Small intestine (tissue), 16 donors: ENCODE results near the gene CYP4F8. TPM values are rescaled to one million over a fixed set of nuclear protein-coding genes. Genes with fewer than 3 reads are reported as not detected.

Experiments used
- DNase-seq, 2 donors: peaks; one replicate each; pipeline versions ENCODE4 v3.0.0 to v3.0.0-alpha.2; 2013
- FAIRE-seq: peaks from 2 replicates; lab custom pipeline; 2012; peaks lifted over from hg19 to GRCh38; lab: Jason Lieb, UNC
- H3K27ac ChIP-seq, 3 donors: one replicate each; pipeline ENCODE4 v1.5.1; 2013; ENCODE audit warnings: low read length in 2 of 3, mild to moderate bottlenecking in 2 of 3, control low read depth in 1 of 3, inconsistent platforms in 1 of 3, low read depth in 1 of 3, moderate library complexity in 1 of 3
- H3K27me3 ChIP-seq, 3 donors: one replicate each; pipeline ENCODE4 v1.6.1; 2013; ENCODE audit warnings: low read length in 3 of 3, inconsistent platforms in 1 of 3; ENCODE audit not compliant: control insufficient read depth in 3 of 3, insufficient read depth in 3 of 3
- H3K36me3 ChIP-seq, 3 donors: one replicate each; pipeline ENCODE4 v1.6.1; 2013; ENCODE audit warnings: low read length in 3 of 3, inconsistent platforms in 1 of 3, low read depth in 1 of 3, mild to moderate bottlenecking in 1 of 3, moderate library complexity in 1 of 3; ENCODE audit not compliant: control insufficient read depth in 3 of 3, insufficient read depth in 2 of 3
- H3K4me1 ChIP-seq, 3 donors: one replicate each; pipeline ENCODE4 v1.6.1; 2013; ENCODE audit warnings: low read length in 2 of 3, inconsistent platforms in 1 of 3, low read depth in 1 of 3, mild to moderate bottlenecking in 1 of 3, moderate library complexity in 1 of 3; ENCODE audit not compliant: control insufficient read depth in 3 of 3, insufficient read depth in 2 of 3
- H3K4me3 ChIP-seq, 3 donors: one replicate each; pipeline ENCODE4 v1.5.1; 2013; ENCODE audit warnings: low read length in 3 of 3, control low read depth in 1 of 3, inconsistent platforms in 1 of 3, low read depth in 1 of 3, mild to moderate bottlenecking in 1 of 3, moderate library complexity in 1 of 3
- H3K9me3 ChIP-seq, 2 donors: one replicate each; pipeline ENCODE4 v1.6.1; 2013; ENCODE audit warnings: low read depth in 1 of 2, low read length in 1 of 2; ENCODE audit not compliant: control insufficient read depth in 2 of 2, insufficient read depth in 1 of 2
- WGBS, 3 donors: extraction: QIAGEN DNeasy Blood & Tissue Kit; methylation state at CpG; one replicate each; pipeline ENCODE4 v1.1.7; 2013; 5-methylcytosine and 5-hydroxymethylcytosine counted together
- long read RNA-seq, 10 donors: transcript quantifications; one replicate each; lab custom pipeline, GENCODE V29; 2026
- polyA plus RNA-seq, 4 donors: library from polyadenylated mRNA; stranded (reverse) in 3 of 4; unstranded in 1 of 4; fragments of 200-250 nt in 3 of 4; fragments of 120-200 nt in 1 of 4; gene quantifications; one replicate each; pipeline versions ENCODE4 v1.2.1 to v1.2.3, GENCODE V29; 2013
- donor health status: healthy with polysubstance abuse.
- donor health status: control.
- donor health status: control.
- donor health status: Bipolar disorder and iron deficiency.
- donor health status: healthy.

The CYP4F8 gene, protein sequence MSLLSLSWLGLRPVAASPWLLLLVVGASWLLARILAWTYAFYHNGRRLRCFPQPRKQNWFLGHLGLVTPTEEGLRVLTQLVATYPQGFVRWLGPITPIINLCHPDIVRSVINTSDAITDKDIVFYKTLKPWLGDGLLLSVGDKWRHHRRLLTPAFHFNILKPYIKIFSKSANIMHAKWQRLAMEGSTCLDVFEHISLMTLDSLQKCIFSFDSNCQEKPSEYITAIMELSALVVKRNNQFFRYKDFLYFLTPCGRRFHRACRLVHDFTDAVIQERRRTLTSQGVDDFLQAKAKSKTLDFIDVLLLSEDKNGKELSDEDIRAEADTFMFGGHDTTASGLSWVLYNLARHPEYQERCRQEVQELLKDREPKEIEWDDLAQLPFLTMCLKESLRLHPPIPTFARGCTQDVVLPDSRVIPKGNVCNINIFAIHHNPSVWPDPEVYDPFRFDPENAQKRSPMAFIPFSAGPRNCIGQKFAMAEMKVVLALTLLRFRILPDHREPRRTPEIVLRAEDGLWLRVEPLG
- polyA plus RNA-seq, result not detected
- long read RNA-seq, donor 1, result 0 reads
- long read RNA-seq, donor 2, result 0 reads
- long read RNA-seq, donor 3, result 0 reads
- long read RNA-seq, donor 4, result 0 reads
- long read RNA-seq, donor 5, result 0 reads
- long read RNA-seq, donor 6, result 0 reads
- long read RNA-seq, donor 7, result 0 reads
- long read RNA-seq, donor 8, result 0 reads
- long read RNA-seq, donor 9, result 0 reads
- long read RNA-seq, donor 10, result 0 reads

DNA sequence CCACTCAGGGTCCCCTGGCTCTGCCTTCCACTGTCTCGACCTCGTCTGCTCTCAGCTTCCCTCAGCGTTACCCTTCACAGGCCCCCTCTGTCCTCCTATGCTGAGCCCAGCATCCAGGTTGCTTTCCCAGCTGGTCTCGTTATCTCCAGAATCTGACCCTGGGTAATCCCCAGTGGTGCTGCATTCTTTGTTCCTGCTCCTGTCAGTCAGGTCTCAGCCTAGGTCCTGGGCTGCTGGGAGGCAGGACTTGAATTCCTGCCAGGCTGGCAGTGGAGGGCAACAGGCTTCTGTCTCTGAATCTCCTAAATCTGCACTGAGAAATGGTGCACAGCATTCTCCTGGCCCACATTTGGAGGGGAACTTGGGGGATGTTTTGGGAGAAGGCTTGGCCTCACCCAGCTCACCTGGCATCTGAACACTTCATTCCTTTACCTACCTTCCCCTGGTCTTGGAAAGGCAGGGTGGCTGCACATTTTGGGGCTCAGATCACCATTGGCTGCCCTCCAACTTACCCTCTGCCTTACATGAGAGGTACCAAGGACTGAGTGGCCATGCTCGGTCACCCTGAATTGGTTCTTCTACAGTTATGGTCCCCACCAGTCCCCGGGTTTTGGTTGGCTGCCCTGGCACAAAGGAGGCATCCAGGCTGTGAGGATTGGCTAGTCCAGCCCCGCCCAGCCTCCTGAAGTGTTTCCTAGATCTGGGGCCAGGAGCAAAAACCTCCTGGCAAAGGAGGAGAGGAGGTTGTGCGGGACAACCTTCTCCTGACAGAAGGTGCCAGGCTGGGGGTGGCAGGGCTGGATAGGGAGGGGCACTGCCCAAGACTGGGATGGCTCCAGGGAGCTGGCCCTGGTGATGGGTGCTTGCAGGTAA, at the start of gene CYP4F8:
TSS of gene CYP4F8 (plus strand) at position 712 of the 873 bp plus-strand sequence. CDS start 399 bp downstream, outside the sequence.
- FAIRE-seq, result no peak
- Histone ChIP-seq H3K27me3 (no peaks in the 10 kb centered on the region), H3K27ac (no peak within 1 kb of the TSS), H3K9me3 (no peaks in the 10 kb centered on the region), H3K4me3 (no peak within 1 kb of the TSS), H3K4me1 (no peaks in the 10 kb centered on the region), H3K36me3 (no peaks in the 10 kb centered on the region)
- no peak for DNase-seq
- 33 to 47% (median 33%) methylated on average over 8 of the region's 8 CpGs for WGBS, 3 donors

DNA sequence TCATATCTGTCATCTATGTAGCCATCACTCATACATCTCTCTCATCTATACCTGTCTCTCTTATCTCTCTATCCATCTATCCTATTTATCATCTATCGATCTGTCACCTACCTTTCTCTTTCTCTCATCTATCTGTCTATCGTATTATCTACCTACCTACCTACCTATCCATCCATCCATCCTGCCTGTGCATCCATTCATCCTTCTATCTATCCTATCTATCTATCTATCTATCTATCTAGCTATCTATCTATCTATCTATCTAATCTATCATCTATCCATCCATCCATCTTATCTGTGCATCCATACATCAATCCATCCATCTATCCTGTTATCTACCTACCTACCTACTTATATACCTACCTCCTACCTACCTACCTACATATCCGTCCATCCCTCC, 44.6 kb upstream of the CYP4F8 start:
- 82 to 84% (median 83%) methylated on average over 3 of the region's 3 CpGs for WGBS, 3 donors
- DNase-seq, result no peak
- no peak overlapping the region for H3K4me3 ChIP-seq
- no peak overlapping the region for H3K27ac ChIP-seq
- FAIRE-seq, result no peak
- H3K36me3 ChIP-seq, result no peaks in the 10 kb centered on the region
- no peaks in the 10 kb centered on the region for H3K4me1 ChIP-seq
- no peaks in the 10 kb centered on the region for H3K27me3 ChIP-seq
- H3K9me3 ChIP-seq, result no peaks in the 10 kb centered on the region

DNA sequence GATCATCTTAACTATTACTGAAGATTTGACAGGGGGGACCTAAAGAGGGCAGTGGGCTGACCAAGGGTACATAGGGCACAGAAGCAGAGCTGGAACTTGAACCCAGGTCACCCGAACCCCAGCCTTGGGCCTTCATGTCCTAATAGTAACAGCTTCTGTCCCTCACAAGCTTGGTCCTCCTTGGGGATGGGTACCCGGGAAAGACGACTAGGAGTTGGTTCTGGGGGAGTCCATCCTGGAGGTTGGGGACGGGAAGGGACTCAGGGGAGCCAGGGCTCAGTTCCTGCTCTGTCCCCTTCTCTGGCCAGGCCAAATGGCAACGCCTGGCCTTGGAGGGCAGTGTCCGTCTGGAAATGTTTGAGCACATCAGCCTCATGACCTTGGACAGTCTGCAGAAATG, 39.6 kb upstream of the CYP4F8 start:
- 54 to 69% (median 63%) methylated on average over 6 of the region's 6 CpGs for WGBS, 3 donors
- FAIRE-seq (no peak), DNase-seq (no peak)
- no peaks in the 10 kb centered on the region for H3K36me3 ChIP-seq
- no peaks in the 10 kb centered on the region for H3K27me3 ChIP-seq
- no peaks in the 10 kb centered on the region for H3K9me3 ChIP-seq
- no peak overlapping the region for H3K27ac ChIP-seq
- H3K4me1 ChIP-seq, result no peaks in the 10 kb centered on the region
- H3K4me3 ChIP-seq, result no peak overlapping the region

DNA sequence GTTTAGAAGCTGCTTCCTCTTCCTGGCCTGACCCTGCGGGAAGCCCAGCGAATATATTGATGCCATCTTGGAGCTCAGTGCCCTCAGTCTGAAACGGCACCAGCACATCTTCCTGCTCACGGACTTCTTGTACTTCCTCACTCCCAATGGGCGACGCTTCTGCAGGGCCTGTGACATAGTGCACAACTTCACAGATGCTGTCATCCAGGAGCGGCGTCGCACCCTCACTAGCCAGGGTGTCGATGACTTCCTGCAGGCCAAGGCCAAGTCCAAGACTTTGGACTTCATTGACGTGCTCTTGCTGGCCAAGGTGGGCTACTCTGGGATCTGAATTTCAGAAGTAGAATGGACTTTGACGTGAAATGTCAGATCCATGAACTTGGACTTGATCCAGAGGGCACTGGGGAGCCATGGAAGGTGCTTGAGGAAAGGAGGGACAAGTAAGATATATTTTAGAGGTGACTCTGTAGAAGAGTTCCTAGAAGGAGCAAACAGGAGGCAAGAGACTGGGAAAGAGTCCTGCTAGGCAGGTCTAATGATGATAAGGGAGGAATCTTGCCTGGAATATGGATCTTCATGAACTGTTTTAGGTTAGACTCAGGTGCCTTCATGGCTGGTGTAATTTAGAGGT, 38.4 kb upstream of the CYP4F8 start:
- no peaks in the 10 kb centered on the region for H3K36me3 ChIP-seq
- FAIRE-seq (no peak), DNase-seq (no peak)
- H3K27me3 ChIP-seq, result no peaks in the 10 kb centered on the region
- no peaks in the 10 kb centered on the region for H3K9me3 ChIP-seq
- no peaks in the 10 kb centered on the region for H3K4me1 ChIP-seq
- no peak overlapping the region for H3K27ac ChIP-seq
- no peak overlapping the region for H3K4me3 ChIP-seq
- 74 to 80% (median 78%) methylated on average over 12 of the region's 12 CpGs for WGBS, 3 donors

DNA sequence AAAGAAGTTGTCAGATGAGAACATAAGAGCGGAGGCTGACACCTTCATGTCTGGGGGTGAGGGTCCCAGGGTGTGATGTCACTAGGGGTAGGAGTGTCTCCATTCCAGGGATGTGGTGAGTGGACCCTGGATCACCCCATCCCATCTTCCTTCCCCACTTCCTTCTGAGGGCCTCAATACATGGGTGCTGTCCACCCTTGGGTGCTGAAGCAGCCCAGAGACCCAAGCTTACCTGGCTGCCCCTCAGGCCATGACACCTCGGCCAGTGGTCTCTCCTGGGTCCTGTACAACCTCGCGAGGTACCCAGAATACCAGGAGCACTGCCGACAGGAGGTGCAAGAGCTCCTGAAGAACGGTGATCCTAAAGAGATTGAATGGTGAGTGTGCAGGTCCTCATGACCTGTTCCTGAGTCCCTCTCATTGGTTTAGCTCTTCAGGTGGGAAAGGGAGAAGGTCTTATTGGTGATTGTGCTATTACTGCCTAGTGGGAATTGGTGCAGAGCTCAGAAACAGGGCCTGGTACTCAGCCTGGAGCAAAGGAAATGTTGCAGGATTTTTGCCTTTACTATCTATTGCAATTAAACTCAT, 37.7 kb upstream of the CYP4F8 start:
- FAIRE-seq (no peak), DNase-seq (no peak)
- WGBS, 3 donors, result 73 to 75% (median 73%) methylated on average over 6 of the region's 6 CpGs
- Histone ChIP-seq H3K27me3 (no peaks in the 10 kb centered on the region), H3K27ac (no peak overlapping the region), H3K9me3 (no peaks in the 10 kb centered on the region), H3K4me1 (no peaks in the 10 kb centered on the region), H3K4me3 (no peak overlapping the region), H3K36me3 (no peaks in the 10 kb centered on the region)

DNA sequence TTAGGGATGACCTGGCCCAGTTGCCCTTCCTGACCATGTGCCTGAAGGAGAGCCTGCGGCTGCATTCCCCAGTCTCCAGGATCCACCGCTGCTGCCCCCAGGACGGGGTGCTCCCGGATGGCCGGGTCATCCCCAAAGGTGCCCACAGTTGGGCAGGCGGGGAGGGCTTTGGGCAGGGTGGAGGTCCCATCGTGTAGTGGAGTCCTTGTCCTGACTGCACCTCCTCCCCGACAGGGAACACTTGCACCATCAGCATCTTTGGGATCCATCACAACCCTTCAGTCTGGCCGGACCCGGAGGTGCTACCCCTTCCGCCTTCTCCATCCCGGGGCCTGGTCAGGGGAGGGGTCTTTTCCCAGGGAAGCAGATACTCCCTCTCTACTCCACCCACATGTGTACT, 31.7 kb upstream of the CYP4F8 start:
- peaks cover 0 to 8% (median 4%) of the 10 kb centered on the region in 3 donors for H3K27me3 ChIP-seq
- DNase-seq (no peak), FAIRE-seq (no peak)
- 74 to 90% (median 75%) methylated on average over 11 to 12 of the region's 12 CpGs for WGBS, 3 donors
- no peaks in the 10 kb centered on the region for H3K4me1 ChIP-seq
- H3K27ac ChIP-seq, result no peak overlapping the region
- H3K36me3 ChIP-seq, result no peaks in the 10 kb centered on the region
- no peak overlapping the region for H3K4me3 ChIP-seq
- H3K9me3 ChIP-seq, result no peaks in the 10 kb centered on the region

DNA sequence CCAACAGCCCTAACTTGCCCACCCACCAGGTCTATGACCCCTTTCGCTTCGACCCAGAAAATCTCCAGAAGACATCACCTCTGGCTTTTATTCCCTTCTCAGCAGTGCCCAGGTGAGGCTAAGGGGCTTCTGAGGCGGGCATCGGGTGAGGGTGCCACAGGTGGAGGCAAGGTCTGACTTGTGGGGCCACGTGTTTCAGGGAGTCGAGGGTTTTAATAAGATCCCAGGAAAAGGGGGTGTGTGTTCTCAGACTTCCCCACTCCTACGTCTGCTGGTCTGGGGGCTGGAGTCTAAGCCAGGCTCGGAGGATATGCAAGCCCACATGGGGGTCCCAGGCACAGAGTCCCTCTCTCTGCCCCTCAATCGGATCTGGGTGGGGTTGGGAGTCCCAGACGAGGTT, 30.9 kb upstream of the CYP4F8 start:
- Histone ChIP-seq H3K4me3 (peak overlapping the region in 1 of 3 donors; percentile 7), H3K27ac (no peak overlapping the region), H3K27me3 (peaks cover 0 to 8% (median 4%) of the 10 kb centered on the region in 3 donors), H3K9me3 (no peaks in the 10 kb centered on the region), H3K36me3 (no peaks in the 10 kb centered on the region), H3K4me1 (no peaks in the 10 kb centered on the region)
- DNase-seq (no peak), FAIRE-seq (no peak)
- 36 to 43% (median 40%) methylated on average over 9 to 10 of the region's 10 CpGs for WGBS, 3 donors
